Stimulated activated CD8-positive, alpha-beta memory T cell treated with anti-CD3 and anti-CD28 coated beads, Interleukin-12 subunit alpha, Interleukin-12 subunit beta, amount 100 ng/mL, for 24 hours (primary cell): Measurements from ENCODE around the gene HOXC4.
A peak's percentile ranks its signal among the peaks of the same experiment; 100 is the strongest.

Source experiments
- DNase-seq: peaks from one replicate; pipeline ENCODE4 v3.0.0-alpha.2; 2020; ENCODE audit errors: extremely low read depth

The HOXC4 gene

GRCh38 chr12:54015018-54015931 lies 38.4 kb upstream of the HOXC4 start:
- DNase-seq, result no peak

DNA sequence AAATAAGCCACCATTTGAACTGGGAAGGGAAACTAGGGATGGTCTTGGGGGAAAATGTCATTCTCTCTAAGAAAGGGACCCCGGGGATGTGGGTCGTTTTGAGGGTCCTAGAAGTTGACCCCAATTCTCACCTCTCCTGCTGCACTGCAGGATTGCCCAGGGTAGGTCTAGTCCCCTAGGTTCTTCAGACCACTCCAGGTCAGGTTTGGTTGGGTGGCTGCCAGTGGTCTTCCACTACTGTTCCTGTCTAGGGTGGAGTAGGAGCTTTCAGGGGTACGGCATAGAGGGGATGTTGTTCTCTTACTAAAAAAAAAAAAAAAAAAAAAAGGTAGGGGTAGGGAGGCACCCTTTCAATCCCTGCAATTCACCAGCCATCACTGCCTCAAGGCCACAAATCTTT lies 37.6 kb upstream of the HOXC4 start:
- DNase-seq, result no peak

DNA sequence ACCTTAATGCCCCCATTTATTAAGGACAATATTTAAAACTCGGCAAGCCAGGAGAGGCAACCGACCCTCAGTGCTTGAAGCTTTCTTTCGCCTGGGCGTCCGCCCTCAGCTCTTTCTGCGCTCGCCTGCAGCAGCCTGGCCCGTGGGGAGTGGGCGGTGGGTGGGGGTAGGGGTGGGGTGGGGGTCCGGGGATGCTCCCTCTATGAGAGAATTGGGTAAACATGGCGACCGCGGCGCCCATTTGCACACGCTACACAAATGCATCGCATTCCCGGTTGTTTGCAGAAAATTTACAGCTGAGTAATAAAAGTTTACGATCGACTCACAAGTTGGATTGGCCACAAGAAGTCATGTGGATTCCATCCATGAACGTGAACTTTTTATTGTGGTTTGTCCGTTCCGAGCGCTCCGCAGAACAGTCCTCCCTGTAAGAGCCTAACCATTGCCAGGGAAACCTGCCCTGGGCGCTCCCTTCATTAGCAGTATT lies 37.1 kb upstream of the HOXC4 start:
- no peak for DNase-seq

DNA sequence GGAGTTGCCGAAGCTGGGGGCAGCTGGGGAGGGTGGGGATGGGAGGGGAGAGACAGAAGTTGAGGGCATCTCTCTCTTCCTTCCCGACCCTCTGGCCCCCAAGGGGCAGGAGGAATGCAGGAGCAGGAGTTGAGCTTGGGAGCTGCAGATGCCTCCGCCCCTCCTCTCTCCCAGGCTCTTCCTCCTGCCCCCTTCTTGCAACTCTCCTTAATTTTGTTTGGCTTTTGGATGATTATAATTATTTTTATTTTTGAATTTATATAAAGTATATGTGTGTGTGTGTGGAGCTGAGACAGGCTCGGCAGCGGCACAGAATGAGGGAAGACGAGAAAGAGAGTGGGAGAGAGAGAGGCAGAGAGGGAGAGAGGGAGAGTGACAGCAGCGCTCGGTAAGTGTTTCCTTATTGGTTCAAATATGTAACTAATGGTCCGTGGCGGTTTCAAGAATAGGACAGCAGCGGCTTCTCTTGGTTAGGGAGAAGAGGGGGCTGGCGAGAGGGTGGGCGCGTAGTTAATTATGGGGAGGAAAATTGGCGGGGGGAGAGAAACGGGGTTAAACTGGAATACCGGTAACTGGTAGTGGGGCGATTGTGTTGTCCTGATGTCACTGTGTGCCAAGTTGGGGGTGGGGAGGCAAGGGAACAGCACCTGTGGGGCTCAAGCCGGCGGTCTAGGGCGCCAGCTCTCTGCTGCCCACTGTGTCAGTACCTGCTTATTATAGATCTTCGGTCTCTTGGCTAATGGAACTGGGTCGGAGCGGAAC lies 36.4 kb upstream of the HOXC4 start:
- no peak for DNase-seq

DNA sequence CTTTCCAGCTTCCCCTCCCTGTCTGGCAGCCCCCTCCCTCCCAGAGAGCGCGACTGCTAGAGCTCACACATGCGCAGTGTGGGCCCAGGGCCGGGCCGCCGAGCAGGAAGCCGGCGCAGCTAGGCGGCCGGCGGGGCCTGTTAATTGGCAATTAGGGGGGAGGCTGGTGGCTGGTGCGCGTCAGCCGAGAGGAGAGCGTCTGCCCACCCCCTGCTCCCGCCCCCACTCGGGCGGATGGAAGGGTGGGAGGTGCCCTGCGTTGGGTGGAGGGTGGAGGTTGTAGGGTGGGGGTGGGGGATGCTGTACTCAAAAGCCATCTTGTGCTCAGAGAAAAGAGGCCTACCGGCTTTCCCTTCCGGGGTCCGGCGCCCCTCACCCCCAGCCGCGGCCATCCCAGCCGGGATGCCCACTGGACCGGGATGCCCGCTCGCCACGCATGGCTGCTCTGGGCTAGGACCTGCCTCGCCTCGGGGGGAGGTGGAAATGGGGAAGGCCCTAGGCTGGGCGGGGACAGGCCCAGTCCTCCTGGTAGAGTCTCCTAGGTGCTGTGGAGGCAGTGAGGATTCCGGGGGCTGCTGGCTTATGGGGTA lies 35.7 kb upstream of the HOXC4 start:
- peak; percentile 51 for DNase-seq

DNA sequence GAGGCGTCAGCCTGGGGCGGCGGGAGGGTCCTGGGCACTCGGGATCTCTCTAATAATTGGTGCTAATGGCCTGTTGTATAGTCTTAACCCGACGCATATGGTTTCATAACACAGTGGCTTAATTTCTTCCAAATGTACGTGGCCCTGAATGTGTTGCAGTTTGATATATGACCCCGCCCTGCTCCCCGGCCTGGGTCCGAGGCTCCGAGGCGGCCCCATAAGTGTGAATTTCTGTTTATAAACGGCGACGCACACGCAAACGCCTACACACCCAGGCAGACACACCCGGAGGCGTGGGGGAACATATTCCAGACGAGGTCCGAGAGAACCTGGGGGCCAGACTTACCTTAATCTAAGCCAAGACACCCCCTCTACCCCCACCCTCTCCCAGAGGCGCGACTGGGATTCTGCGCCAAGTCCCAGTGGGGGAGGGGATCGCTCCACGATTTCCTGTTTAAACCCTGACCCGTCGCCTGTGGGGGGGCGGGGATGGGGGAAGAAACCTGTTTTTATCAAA lies 35.1 kb upstream of the HOXC4 start:
- no peak for DNase-seq

GRCh38 chr12:54019091-54019811 lies 34.4 kb upstream of the HOXC4 start:
- no peak for DNase-seq

DNA sequence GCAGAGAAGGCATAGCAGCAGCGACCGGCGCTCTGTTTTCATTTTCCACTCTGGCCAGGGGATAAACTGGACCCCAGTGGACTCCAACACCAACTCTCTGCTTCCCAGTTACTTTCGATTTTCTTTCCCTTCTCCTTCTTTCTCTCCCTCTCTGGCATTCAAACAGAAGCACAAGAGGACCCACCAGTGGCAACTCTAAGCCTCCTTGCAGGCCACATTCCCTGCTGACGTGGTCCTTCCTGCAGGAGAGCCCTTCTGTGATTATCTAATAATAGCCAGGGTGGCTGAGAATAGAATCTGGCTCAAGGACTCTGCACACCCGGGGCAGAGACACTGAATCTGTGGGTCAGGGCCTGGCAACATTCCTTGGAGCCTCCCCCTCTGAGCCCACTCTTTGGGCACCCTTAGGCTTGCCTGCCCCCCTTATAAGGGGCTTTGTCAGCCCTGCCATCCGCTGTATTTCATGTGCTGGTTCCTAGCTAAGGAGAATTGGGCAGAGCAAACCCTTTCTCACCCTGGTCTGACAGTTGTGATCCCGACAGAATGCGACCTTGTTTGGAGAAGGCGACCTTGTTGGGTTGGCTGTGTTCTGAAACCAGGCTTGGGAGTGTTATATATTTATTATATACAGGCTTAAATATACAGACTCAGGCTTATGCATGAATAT lies 33.6 kb upstream of the HOXC4 start:
- no peak for DNase-seq

GRCh38 chr12:54020591-54021405 lies 32.8 kb upstream of the HOXC4 start:
- DNase-seq, result no peak

DNA sequence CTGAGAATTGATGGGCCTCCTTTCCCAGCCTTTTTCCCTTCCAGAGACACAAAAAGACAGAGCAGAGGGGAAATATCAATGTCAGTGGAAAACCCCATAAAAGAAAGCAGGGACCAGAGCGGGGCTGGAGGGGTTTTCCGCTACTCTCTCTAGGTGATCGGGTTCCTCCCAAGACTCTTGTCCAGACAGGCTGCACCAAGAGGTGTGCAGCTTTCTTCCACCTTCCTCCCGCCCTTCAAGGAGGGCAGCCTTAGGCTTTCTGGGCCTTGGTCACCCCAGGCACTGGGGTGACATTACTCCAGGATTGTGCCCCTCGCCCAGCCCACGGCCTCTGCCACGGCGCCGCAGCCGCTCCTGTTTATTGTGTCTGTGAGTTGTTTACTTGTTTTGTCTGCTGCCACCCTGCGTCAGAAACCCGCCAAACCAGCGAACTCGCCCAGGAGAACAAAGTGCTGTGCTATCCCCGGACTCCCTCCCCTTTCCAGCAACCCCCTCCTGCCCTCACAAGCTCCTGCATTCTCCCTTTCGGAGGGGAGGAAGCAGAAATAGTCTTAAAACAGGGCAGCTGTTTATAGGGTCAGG lies 32.1 kb upstream of the HOXC4 start:
- DNase-seq, result no peak

DNA sequence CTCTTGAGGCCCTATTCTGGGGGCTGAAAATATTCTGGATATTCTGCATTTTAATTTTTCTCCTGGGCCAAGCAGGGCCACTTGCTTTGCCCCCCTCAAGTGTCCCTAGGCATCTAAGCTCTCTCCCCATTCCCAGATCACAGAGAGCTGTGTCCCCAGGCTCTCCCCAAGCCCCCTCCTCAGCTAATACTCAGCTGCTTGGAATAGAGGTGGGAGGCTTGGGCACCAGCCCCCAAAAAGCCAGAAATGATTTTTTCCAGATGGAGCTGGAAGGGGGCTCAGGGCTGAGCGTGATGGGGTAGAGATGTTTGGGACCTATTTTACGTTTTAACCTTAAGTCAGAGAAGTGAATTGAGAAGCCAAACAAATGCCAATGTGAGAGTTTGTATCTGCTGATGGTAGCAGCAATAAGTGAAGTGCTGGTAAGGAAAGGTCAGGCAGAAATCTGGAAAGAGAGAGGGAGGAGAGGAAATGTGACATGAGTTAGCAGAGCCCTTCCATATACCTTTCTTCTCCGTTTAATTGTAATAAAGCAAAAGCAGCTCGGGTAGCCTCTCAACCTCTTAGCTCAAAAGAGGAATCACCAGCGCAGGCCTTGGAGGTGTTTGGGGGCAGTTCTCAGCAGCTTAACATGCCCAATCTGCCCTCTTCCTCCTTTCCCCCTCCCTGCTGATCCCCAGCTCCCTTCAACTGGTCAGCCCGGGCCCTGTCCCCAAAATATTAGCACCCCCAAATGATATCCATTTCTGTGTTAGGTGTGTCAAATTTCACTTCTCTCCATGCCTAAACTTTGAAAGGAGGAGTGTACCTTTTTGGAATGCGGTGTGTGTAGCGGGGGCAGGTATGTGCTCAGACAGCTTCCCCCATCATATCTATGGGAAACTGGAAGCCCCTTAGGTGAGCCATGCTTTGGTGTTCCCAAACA lies 30.4 kb upstream of the HOXC4 start:
- no peak for DNase-seq

- no peak for DNase-seq
Observed at GRCh38 chr12:54024127-54024526, 29.5 kb upstream of the HOXC4 start.

GRCh38 chr12:54024581-54025305 lies 28.9 kb upstream of the HOXC4 start:
- DNase-seq, result no peak

DNA sequence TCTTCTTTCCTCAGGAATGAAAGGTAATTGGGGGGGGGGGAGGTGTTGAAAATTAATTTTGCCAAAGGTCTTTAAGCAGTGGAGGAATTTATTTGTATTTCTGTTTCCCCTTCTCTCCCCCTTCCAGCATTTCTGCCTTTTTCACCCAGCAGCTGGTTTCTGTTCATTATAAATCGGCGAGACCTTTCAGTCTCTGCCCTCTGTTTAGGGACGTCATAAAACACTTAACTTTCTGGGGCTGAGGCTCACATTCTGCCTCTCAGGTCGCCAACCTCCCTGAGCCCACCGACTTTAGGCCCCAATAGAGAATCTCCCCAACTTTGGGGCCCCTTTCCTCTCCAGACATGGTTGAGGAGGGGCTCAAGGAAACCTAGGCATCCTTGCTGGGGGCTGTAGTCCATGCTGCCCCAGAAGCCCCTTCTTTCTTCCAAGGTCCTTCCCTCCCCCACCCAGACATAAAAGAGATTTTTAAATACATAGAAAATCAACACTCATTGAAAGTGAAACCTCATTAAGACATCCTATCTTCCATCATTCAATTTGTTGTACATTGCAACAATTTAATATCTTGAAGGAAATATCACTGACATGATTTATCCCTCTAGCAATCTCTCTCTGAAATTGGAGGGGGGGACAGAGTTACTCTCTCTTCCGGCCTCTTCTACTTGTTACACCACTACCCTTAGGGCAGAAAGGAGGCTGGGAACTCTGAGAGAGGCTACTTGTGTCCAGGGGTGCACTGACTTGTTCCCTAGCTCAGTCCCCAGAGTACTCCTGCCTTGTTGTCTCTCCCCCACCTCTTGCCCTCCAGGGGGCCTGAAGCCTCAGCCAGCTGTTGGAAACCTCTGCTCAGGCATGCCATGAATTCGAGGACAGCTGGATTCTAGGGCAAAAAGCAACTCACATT lies 27.9 kb upstream of the HOXC4 start:
- no peak for DNase-seq

- DNase-seq, result no peak
Observed at GRCh38 chr12:54026640-54027441, 26.8 kb upstream of the HOXC4 start.

GRCh38 chr12:54027442-54027786 lies 26.2 kb upstream of the HOXC4 start:
- DNase-seq, result no peak
